HepG2 (cell line): ENCODE measurements around the gene PHACTR1. TPM values are rescaled to one million over a fixed set of nuclear protein-coding genes. Genes with fewer than 3 reads are reported as not detected.

Experiments used
- ATAC-seq: fragments of 200-7000 bp; cut with Tn5 transposase; 3 replicates; pipeline ENCODE4 v1.9.1; 2020; ENCODE audit warnings: mild to moderate bottlenecking, moderate library complexity
- BruUV-seq: library from RNA; stranded (reverse); fragments of 400-500 nt; replicated peaks from 2 replicates; lab custom pipeline; 2021; lab: Mats Ljungman, UMichigan
- CTCF ChIA-PET: fragments of 300-600 bp; formaldehyde crosslinking; extraction: SDS; loops from one replicate; lab custom pipeline; 2021; ENCODE audit warnings: low total read pairs, inconsistent platforms, low intra/inter-chr PET ratio; lab: Yijun Ruan, JAX
- POLR2A ChIA-PET: fragments of 350-600 bp; sonication (Branson Sonifier 250); formaldehyde crosslinking; loops from one replicate; lab custom pipeline; 2020; ENCODE audit warnings: antibody characterized with exemption, inconsistent platforms; lab: Yijun Ruan, JAX
- DNase-seq: peaks from one replicate; pipeline ENCODE4 v3.0.0-alpha.2; 2015; ENCODE audit warnings: low spot score
- FAIRE-seq: peaks from 3 replicates; lab custom pipeline; 2011; peaks lifted over from hg19 to GRCh38; lab: Jason Lieb, UNC
- H2AFZ ChIP-seq: one replicate; pipeline ENCODE4 v1.6.1; 2011; ENCODE audit warnings: low read length, inconsistent platforms
- H3K27ac ChIP-seq: fragments of 300-600 bp; 3 replicates; pipeline ENCODE4 v1.8.0; 2011; ENCODE audit warnings: mixed run types, mild to moderate bottlenecking, mixed read lengths, low read length, inconsistent platforms; ENCODE audit not compliant: insufficient read depth; ENCODE audit errors: extremely low read length
- H3K27me3 ChIP-seq, 2 experiments: fragments of 200-600 bp in 1 of 2; 2 replicates in 1 of 2; 3 replicates in 1 of 2; pipeline versions ENCODE4 v1.6.0 to v1.8.0; 2011; ENCODE audit warnings: low read length in 2 of 2, mild to moderate bottlenecking in 2 of 2, moderate library complexity in 2 of 2, inconsistent platforms in 1 of 2; ENCODE audit not compliant: insufficient read depth in 2 of 2, control insufficient read depth in 1 of 2
- H3K36me3 ChIP-seq, 2 experiments: fragments of 200-600 bp in 1 of 2; replicated peaks in 1 of 2; 2 replicates in 1 of 2; 3 replicates in 1 of 2; pipeline versions ENCODE4 v1.5.1 to v1.8.0; 2011; ENCODE audit warnings: low read length in 2 of 2, inconsistent platforms in 1 of 2; ENCODE audit not compliant: insufficient read depth in 2 of 2, control insufficient read depth in 1 of 2
- H3K4me1 ChIP-seq: 2 replicates; pipeline ENCODE4 v1.5.1; 2012; ENCODE audit warnings: low read length, inconsistent platforms; ENCODE audit not compliant: insufficient read depth
- H3K4me2 ChIP-seq: 2 replicates; pipeline ENCODE4 v1.6.0; 2011; ENCODE audit warnings: low read depth, low read length, inconsistent platforms
- H3K4me3 ChIP-seq, 3 experiments: fragments of 200-600 bp in 1 of 3; sonication (generic), shearing (Covaris generic) in 1 of 3; replicated peaks in 1 of 3; 2 replicates each; pipeline ENCODE4 v1.5.1; 2011 to 2016; ENCODE audit warnings: low read length in 3 of 3, inconsistent platforms in 2 of 3, low read depth in 2 of 3, mild to moderate bottlenecking in 2 of 3, control low read depth in 1 of 3, mixed read lengths in 1 of 3; ENCODE audit not compliant: insufficient read depth in 1 of 3
- H3K79me2 ChIP-seq: one replicate; pipeline ENCODE4 v1.6.1; 2011; ENCODE audit warnings: low read length, inconsistent platforms; ENCODE audit not compliant: insufficient read depth
- H3K9ac ChIP-seq: 2 replicates; pipeline ENCODE4 v1.6.0; 2011; ENCODE audit warnings: mild to moderate bottlenecking, low read depth, low read length, inconsistent platforms; ENCODE audit not compliant: insufficient read depth
- H3K9me3 ChIP-seq: 2 replicates; pipeline ENCODE4 v1.5.1; 2012; ENCODE audit warnings: mild to moderate bottlenecking, low read length
- H4K20me1 ChIP-seq: 2 replicates; pipeline ENCODE4 v1.6.0; 2011; ENCODE audit warnings: inconsistent platforms, mild to moderate bottlenecking, low read length, moderate library complexity; ENCODE audit not compliant: insufficient read depth
- GLI4 ChIP-seq: sonication (generic); formaldehyde crosslinking; IDR thresholded peaks from 2 replicates; pipeline ENCODE4 v1.5.1; 2020; ENCODE audit warnings: missing genetic modification reagents, mild to moderate bottlenecking, moderate library complexity, borderline replicate concordance
- MAZ ChIP-seq, 2 experiments: sonication (generic) in 1 of 2; formaldehyde crosslinking in 1 of 2; IDR thresholded peaks; 2 replicates each; pipeline versions ENCODE4 v1.5.0 to v1.6.1; 2012 to 2020; ENCODE audit warnings: low read depth in 2 of 2, mild to moderate bottlenecking in 2 of 2, borderline replicate concordance in 1 of 2, improper control_type of control experiment in 1 of 2, low read length in 1 of 2, missing genetic modification reagents in 1 of 2, moderate library complexity in 1 of 2
- MTF2 ChIP-seq: sonication (generic); formaldehyde crosslinking; IDR thresholded peaks from 2 replicates; pipeline ENCODE4 v1.5.0; 2020; ENCODE audit warnings: missing genetic modification reagents, borderline replicate concordance
- PCBP2 ChIP-seq: fragments of 200-400 bp; formaldehyde crosslinking; optimal IDR thresholded peaks from 2 replicates; pipeline ENCODE3; 2018; ENCODE audit warnings: low read length, low read depth; ENCODE audit not compliant: poor library complexity, severe bottlenecking
- RBM22 ChIP-seq: fragments of 200-400 bp; formaldehyde crosslinking; optimal IDR thresholded peaks from 2 replicates; pipeline ENCODE3; 2017; ENCODE audit warnings: mild to moderate bottlenecking, low read length, moderate library complexity
- SAP130 ChIP-seq: IDR thresholded peaks from 2 replicates; pipeline ENCODE4 v1.6.1; 2016; ENCODE audit warnings: low read depth
- TCF7L2 ChIP-seq: IDR thresholded peaks from 2 replicates; pipeline ENCODE4 v1.6.1; 2011; ENCODE audit warnings: mild to moderate bottlenecking, low read depth, low read length, moderate library complexity
- TERF1 ChIP-seq: sonication (generic); formaldehyde crosslinking; IDR thresholded peaks from 2 replicates; pipeline ENCODE4 v1.8.0; 2022; ENCODE audit warnings: mild to moderate bottlenecking, missing genetic modification reagents, moderate library complexity
- YEATS2 ChIP-seq: sonication (generic); formaldehyde crosslinking; IDR thresholded peaks from 2 replicates; pipeline ENCODE4 v1.4.0; 2020; ENCODE audit warnings: missing genetic modification reagents, borderline replicate concordance
- ZC3H13 ChIP-seq: sonication (generic); formaldehyde crosslinking; IDR thresholded peaks from 2 replicates; pipeline ENCODE4 v1.8.1; 2023; ENCODE audit warnings: mild to moderate bottlenecking, missing genetic modification reagents, moderate library complexity
- ZEB1 ChIP-seq: IDR thresholded peaks from 2 replicates; pipeline ENCODE4 v1.6.1; 2012; ENCODE audit warnings: mild to moderate bottlenecking, low read depth, inconsistent platforms; ENCODE audit not compliant: insufficient replicate concordance
- ZNF446 ChIP-seq: sonication (generic); formaldehyde crosslinking; IDR thresholded peaks from 2 replicates; pipeline ENCODE4 v1.5.0; 2020; ENCODE audit warnings: mild to moderate bottlenecking, missing genetic modification reagents
- ZNF576 ChIP-seq: sonication (generic); formaldehyde crosslinking; IDR thresholded peaks from 2 replicates; pipeline ENCODE4 v1.4.0; 2020; ENCODE audit warnings: mild to moderate bottlenecking, missing genetic modification reagents
- ZNF746 ChIP-seq: sonication (generic); formaldehyde crosslinking; IDR thresholded peaks from 2 replicates; pipeline ENCODE4 v1.8.0; 2022; ENCODE audit warnings: mild to moderate bottlenecking, missing genetic modification reagents
- in situ Hi-C: cut with HindIII; loops from 2 replicates; pipeline ENCODE4 v1.10.0; 2017; ENCODE audit warnings: low pct_unique_long_range_greater_than_20kb; ENCODE audit not compliant: extremely low pct_ligation_motif_present
- intact Hi-C: fragments of 100-400 bp; cut with micrococcal nuclease; formaldehyde crosslinking; loops from one replicate; pipeline ENCODE4 v1.10.0; 2022; ENCODE audit not compliant: unreplicated experiment
- polyA plus RNA-seq, 8 experiments: library from polyadenylated mRNA; depleted of rRNA in 3 of 8; stranded (reverse) in 7 of 8; unstranded in 1 of 8; fragments of >200 nt; fragmentation: Illumina TruSeq in 4 of 8; extraction: Trizol in 4 of 8; gene quantifications; 2 replicates each; pipeline versions ENCODE4 v1.2.1 to v1.2.3, GENCODE V29; 2011 to 2016; ENCODE audit warnings: low read depth in 4 of 8, missing spikeins in 1 of 8, mixed read lengths in 1 of 8; ENCODE audit not compliant: insufficient read depth in 1 of 8
- total RNA-seq, 5 experiments: library from RNA; depleted of rRNA; stranded (reverse); fragments of >200 nt; fragmentation: Illumina TruSeq; extraction: Trizol; gene quantifications; 2 replicates each; pipeline ENCODE4 v1.2.3, GENCODE V29; 2016; ENCODE audit warnings: low read depth in 1 of 5
- TF ChIP-seq, protein P1 (sequence below): sonication (generic); formaldehyde crosslinking; IDR thresholded peaks from 2 replicates; pipeline ENCODE4 v1.5.0; 2020; ENCODE audit warnings: mild to moderate bottlenecking, missing genetic modification reagents, borderline replicate concordance

The PHACTR1 gene
- total and polyA plus RNA-seq, 2 of the 13 experiments (the other 11 are each of a cell fraction or from before 2014, with no cell fraction given): 0.09 TPM; not detected in 1

GRCh38 chr6:13000537-13000936, 284.0 kb downstream of the PHACTR1 start:
- intact Hi-C loops (no loop called here), in situ Hi-C loops (no loop called here)
- CTCF ChIA-PET: no interaction called here
- no peak overlapping the region for H3K9ac ChIP-seq
- H3K27me3 ChIP-seq: no peaks in the 10 kb centered on the region
- H4K20me1 ChIP-seq: no peaks in the 10 kb centered on the region
- H3K9me3 ChIP-seq: no peaks in the 10 kb centered on the region
- no peak overlapping the region for H3K4me2 ChIP-seq
- no peak for ATAC-seq
- FAIRE-seq: no peak
- POLR2A ChIA-PET: no interaction called here
- no peaks in the 10 kb centered on the region for H3K36me3 ChIP-seq
- H3K4me1 ChIP-seq: no peaks in the 10 kb centered on the region
- H2AFZ ChIP-seq: no peak overlapping the region
- no peak overlapping the region for H3K27ac ChIP-seq
- no peak overlapping the region for H3K4me3 ChIP-seq
- DNase-seq: no peak
- no peaks in the 10 kb centered on the region for H3K79me2 ChIP-seq
- no TSS peak for BruUV-seq
- TF ChIP-seq, protein P1, sequence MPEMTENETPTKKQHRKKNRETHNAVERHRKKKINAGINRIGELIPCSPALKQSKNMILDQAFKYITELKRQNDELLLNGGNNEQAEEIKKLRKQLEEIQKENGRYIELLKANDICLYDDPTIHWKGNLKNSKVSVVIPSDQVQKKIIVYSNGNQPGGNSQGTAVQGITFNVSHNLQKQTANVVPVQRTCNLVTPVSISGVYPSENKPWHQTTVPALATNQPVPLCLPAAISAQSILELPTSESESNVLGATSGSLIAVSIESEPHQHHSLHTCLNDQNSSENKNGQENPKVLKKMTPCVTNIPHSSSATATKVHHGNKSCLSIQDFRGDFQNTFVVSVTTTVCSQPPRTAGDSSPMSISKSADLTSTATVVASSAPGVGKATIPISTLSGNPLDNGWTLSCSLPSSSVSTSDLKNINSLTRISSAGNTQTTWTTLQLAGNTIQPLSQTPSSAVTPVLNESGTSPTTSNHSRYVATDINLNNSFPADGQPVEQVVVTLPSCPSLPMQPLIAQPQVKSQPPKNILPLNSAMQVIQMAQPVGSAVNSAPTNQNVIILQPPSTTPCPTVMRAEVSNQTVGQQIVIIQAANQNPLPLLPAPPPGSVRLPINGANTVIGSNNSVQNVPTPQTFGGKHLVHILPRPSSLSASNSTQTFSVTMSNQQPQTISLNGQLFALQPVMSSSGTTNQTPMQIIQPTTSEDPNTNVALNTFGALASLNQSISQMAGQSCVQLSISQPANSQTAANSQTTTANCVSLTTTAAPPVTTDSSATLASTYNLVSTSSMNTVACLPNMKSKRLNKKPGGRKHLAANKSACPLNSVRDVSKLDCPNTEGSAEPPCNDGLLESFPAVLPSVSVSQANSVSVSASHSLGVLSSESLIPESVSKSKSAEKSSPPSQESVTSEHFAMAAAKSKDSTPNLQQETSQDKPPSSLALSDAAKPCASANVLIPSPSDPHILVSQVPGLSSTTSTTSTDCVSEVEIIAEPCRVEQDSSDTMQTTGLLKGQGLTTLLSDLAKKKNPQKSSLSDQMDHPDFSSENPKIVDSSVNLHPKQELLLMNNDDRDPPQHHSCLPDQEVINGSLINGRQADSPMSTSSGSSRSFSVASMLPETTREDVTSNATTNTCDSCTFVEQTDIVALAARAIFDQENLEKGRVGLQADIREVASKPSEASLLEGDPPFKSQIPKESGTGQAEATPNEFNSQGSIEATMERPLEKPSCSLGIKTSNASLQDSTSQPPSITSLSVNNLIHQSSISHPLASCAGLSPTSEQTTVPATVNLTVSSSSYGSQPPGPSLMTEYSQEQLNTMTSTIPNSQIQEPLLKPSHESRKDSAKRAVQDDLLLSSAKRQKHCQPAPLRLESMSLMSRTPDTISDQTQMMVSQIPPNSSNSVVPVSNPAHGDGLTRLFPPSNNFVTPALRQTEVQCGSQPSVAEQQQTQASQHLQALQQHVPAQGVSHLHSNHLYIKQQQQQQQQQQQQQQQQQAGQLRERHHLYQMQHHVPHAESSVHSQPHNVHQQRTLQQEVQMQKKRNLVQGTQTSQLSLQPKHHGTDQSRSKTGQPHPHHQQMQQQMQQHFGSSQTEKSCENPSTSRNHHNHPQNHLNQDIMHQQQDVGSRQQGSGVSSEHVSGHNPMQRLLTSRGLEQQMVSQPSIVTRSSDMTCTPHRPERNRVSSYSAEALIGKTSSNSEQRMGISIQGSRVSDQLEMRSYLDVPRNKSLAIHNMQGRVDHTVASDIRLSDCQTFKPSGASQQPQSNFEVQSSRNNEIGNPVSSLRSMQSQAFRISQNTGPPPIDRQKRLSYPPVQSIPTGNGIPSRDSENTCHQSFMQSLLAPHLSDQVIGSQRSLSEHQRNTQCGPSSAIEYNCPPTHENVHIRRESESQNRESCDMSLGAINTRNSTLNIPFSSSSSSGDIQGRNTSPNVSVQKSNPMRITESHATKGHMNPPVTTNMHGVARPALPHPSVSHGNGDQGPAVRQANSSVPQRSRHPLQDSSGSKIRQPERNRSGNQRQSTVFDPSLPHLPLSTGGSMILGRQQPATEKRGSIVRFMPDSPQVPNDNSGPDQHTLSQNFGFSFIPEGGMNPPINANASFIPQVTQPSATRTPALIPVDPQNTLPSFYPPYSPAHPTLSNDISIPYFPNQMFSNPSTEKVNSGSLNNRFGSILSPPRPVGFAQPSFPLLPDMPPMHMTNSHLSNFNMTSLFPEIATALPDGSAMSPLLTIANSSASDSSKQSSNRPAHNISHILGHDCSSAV: no peak
- TF ChIP-seq ZNF446 (CRISPR knock-in tag) (no peak), SAP130 (CRISPR knock-in tag) (no peak), ZNF746 (no peak), ZC3H13 (CRISPR knock-in tag) (no peak), TERF1 (no peak), MAZ (IDR thresholded peaks at IDR 0.05; ENCODE audit: borderline replicate concordance, low read depth, low read length) (no peak), MAZ (CRISPR knock-in tag; IDR thresholded peaks at IDR 0.05; ENCODE audit: low read depth) (no peak), GLI4 (CRISPR knock-in tag) (no peak), YEATS2 (CRISPR knock-in tag) (no peak), RBM22 (no peak), MTF2 (CRISPR knock-in tag) (no peak), ZNF576 (CRISPR knock-in tag) (no peak), PCBP2 (peak; percentile 44), ZEB1 (no peak), TCF7L2 (no peak)
